DOHH2 (cell line): ENCODE measurements around the gene SIRT7.

ENCODE experiments used
- H3F3A ChIP-seq: fragments of 200-600 bp; sonication (generic), shearing (Covaris generic); 2 replicates; pipeline ENCODE4 v1.6.0; 2016; ENCODE audit warnings: antibody characterized with exemption, mild to moderate bottlenecking; ENCODE audit not compliant: control insufficient read depth, insufficient read depth
- H3K27ac ChIP-seq: fragments of 200-600 bp; sonication (generic); 2 replicates; pipeline ENCODE4 v1.5.1; 2014; ENCODE audit warnings: low read depth, mild to moderate bottlenecking, low read length, moderate library complexity
- H3K27me3 ChIP-seq: fragments of 200-600 bp; sonication (generic); 2 replicates; pipeline ENCODE4 v1.6.1; 2014; ENCODE audit warnings: mild to moderate bottlenecking, low read length, mixed read lengths; ENCODE audit not compliant: control insufficient read depth
- H3K36me3 ChIP-seq: fragments of 200-600 bp; sonication (generic); 2 replicates; pipeline ENCODE4 v1.6.1; 2014; ENCODE audit warnings: mild to moderate bottlenecking, low read length, moderate library complexity, mixed read lengths; ENCODE audit not compliant: control insufficient read depth
- H3K4me1 ChIP-seq: fragments of 200-600 bp; sonication (generic); 2 replicates; pipeline ENCODE4 v1.6.1; 2014; ENCODE audit warnings: mild to moderate bottlenecking, low read length, mixed read lengths; ENCODE audit not compliant: control insufficient read depth
- H3K4me2 ChIP-seq: fragments of 200-600 bp; sonication (generic); 2 replicates; pipeline ENCODE4 v1.6.0; 2014; ENCODE audit warnings: mild to moderate bottlenecking, low read length, moderate library complexity
- H3K4me3 ChIP-seq: fragments of 200-600 bp; sonication (generic); 2 replicates; pipeline ENCODE4 v1.5.1; 2014; ENCODE audit warnings: mild to moderate bottlenecking, low read length, mixed read lengths
- H3K79me2 ChIP-seq: fragments of 200-600 bp; sonication (generic); 2 replicates; pipeline ENCODE4 v1.6.1; 2014; ENCODE audit warnings: mild to moderate bottlenecking, low read length, mixed read lengths; ENCODE audit not compliant: control insufficient read depth
- H3K9me2 ChIP-seq: fragments of 200-600 bp; sonication (generic); replicated peaks from 2 replicates; pipeline ENCODE4 v1.6.1; 2014; ENCODE audit warnings: mild to moderate bottlenecking, low read length, mixed read lengths; ENCODE audit not compliant: control insufficient read depth
- H3K9me3 ChIP-seq: fragments of 200-600 bp; sonication (generic); 2 replicates; pipeline ENCODE4 v1.6.1; 2014; ENCODE audit warnings: antibody characterized with exemption, low read length, mixed read lengths; ENCODE audit not compliant: control insufficient read depth, insufficient read depth
- H4K20me1 ChIP-seq: fragments of 200-600 bp; sonication (generic); 2 replicates; pipeline ENCODE4 v1.6.0; 2014; ENCODE audit warnings: low read depth, mild to moderate bottlenecking, antibody characterized with exemption, low read length, moderate library complexity; ENCODE audit not compliant: control insufficient read depth, insufficient read depth
- CTCF ChIP-seq: fragments of 200-600 bp; sonication (generic); IDR thresholded peaks from one replicate; pipeline ENCODE4 v1.5.1; 2014; ENCODE audit warnings: antibody characterized with exemption, mild to moderate bottlenecking, low read depth, low read length; ENCODE audit not compliant: poor library complexity, severe bottlenecking
- EZH2phosphoT487 ChIP-seq: fragments of 200-600 bp; sonication (generic); IDR thresholded peaks from 2 replicates; pipeline ENCODE4 v1.6.1; 2017; ENCODE audit warnings: borderline replicate concordance, mild to moderate bottlenecking, antibody characterized with exemption, low read length, moderate library complexity, mixed read lengths

The SIRT7 gene

GRCh38 chr17:81888105-81888987 lies 29.6 kb downstream of the SIRT7 start:
- TF ChIP-seq EZH2phosphoT487 (no peak), CTCF (no peak)
- H3K4me1 ChIP-seq = peaks cover 26% of the 10 kb centered on the region
- peaks cover 15% of the 10 kb centered on the region for H3F3A ChIP-seq
- H4K20me1 ChIP-seq = peaks cover 9% of the 10 kb centered on the region
- no peak overlapping the region for H3K4me3 ChIP-seq
- peaks cover 79% of the 10 kb centered on the region for H3K36me3 ChIP-seq
- H3K79me2 ChIP-seq = peaks cover 88% of the 10 kb centered on the region
- no peaks in the 10 kb centered on the region for H3K9me3 ChIP-seq
- no peak overlapping the region for H3K27ac ChIP-seq
- no peaks in the 10 kb centered on the region for H3K27me3 ChIP-seq
- no peaks in the 10 kb centered on the region for H3K9me2 ChIP-seq
- H3K4me2 ChIP-seq = 0 out of 2 replicates have a peak overlapping the region, but pooled peaks have one; percentile 93

DNA sequence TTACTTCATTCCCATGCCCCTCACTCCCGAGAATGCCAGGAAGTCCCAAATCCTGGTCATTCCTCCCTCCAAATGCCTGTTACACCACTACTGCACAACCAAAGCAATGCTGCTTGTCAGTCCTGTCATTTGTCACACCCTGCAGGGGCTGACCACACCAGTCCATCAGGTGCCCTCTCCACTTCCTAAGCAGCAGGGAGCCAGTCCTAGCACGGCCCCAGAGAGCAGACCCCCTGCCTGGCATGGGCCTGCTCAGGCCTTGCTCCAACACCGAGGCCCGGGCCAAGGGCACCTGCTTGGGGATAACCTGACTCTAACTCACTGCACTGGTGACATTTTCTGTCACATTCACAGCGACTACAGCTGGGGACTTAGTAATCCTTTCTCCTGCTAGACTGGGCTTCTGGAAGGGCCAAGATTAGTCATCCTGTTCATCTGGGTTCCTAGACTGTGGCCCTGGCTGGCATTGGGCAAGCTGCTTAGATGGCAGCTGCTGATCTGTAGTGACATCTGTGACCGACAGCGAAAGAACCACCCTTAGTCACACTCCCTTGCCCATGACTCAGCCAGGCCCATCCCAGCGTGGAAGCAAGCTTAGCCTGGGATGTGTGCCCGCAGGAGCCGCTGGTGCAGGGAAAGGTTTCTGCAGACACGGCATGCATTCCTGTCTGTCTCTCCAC lies 32.0 kb downstream of the SIRT7 start:
- Histone ChIP-seq H3K4me1 (peaks cover 16% of the 10 kb centered on the region), H3K27ac (no peak overlapping the region), H3K27me3 (no peaks in the 10 kb centered on the region), H4K20me1 (peaks cover 9% of the 10 kb centered on the region), H3K36me3 (peaks cover 91% of the 10 kb centered on the region), H3F3A (peaks cover 14% of the 10 kb centered on the region), H3K9me3 (no peaks in the 10 kb centered on the region), H3K4me3 (no peak overlapping the region), H3K79me2 (peaks cover 74% of the 10 kb centered on the region), H3K4me2 (no peak overlapping the region), H3K9me2 (no peaks in the 10 kb centered on the region)
- TF ChIP-seq EZH2phosphoT487 (no peak), CTCF (no peak)

DNA sequence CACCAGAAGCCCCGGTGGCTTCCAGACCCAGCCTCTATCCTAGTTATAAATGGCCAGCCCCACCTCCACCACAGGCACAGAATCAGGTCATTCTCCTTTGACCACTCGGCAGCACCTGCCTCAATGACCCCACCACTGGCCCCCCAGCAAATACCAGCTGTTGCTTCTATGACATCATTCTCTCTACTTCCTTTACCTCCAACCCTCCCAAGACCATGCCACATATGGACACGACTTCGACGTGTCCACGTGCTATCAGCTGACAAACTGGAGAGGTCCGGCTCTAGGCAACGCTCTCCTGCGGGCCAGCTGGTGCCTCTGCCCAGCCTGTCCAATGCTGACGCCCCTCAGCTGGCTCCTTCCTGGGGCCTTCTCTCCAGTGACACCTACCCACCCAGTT lies 32.5 kb downstream of the SIRT7 start:
- Histone ChIP-seq H4K20me1 (peaks cover 7% of the 10 kb centered on the region), H3K36me3 (peaks cover 91% of the 10 kb centered on the region), H3K9me3 (no peaks in the 10 kb centered on the region), H3F3A (peaks cover 15% of the 10 kb centered on the region), H3K4me2 (no peak overlapping the region), H3K79me2 (peaks cover 68% of the 10 kb centered on the region), H3K4me3 (no peak overlapping the region), H3K9me2 (no peaks in the 10 kb centered on the region), H3K27me3 (no peaks in the 10 kb centered on the region), H3K4me1 (peaks cover 16% of the 10 kb centered on the region), H3K27ac (no peak overlapping the region)
- TF ChIP-seq EZH2phosphoT487 (no peak), CTCF (no peak)
